Activated T-cell treated with anti-CD3 and anti-CD28 coated beads for 24 hours (primary cell): Measurements from ENCODE around the gene ADAMTS13.
"Not testable (repeated sequence)": the region's sequence is repeated elsewhere in the genome, so short reads cannot be mapped to it uniquely, and the experiment has no call there.

Experiments used
- DNase-seq: peaks from one replicate; pipeline ENCODE4 v3.0.0-alpha.2; 2020; ENCODE audit warnings: low read depth

Gene ADAMTS13

DNA sequence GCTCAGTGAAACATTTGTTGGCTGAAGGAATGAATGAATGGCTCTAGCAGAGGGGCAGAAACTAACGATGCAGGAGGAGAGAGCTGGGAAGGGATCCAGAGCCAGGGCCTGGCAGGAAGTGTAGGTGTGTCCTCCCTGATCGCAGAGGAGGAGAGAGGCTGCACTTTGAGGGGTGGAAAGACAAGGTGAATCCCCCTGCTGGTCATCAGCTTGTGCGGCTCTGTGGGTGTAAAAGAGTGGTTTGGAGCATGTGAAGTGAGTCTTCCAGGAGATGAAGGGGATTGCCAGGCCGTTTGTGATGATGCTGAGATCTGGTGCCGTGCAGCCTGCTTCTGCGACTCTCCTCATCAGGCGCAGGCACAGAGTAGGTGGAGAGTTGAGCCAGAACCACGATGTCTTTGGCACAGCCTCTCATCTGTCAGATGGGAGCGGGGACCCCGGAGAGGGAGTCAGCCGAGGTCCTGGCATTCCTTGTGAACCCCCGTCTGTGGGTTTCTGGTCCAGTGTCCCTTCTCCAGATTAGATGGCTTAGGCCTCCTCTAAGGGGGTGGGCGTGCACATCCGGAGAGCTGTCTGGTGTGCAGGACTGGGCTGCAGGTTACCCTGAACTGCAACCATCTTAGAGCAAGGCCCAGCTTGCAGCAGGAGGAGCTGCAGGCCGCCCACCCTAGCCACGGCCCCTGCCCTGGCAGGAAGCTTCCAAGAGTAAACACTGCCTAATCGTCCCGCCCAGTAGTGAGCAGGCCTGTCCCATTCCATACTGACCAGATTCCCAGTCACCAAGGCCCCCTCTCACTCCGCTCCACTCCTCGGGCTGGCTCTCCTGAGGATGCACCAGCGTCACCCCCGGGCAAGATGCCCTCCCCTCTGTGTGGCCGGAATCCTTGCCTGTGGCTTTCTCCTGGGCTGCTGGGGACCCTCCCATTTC, at the start of gene ADAMTS13:
ADAMTS13 (plus strand) TSS at position 753 of the 928 bp plus-strand sequence; CDS start at position 830, 77 bp downstream.
- DNase-seq = peak; percentile 10

DNA sequence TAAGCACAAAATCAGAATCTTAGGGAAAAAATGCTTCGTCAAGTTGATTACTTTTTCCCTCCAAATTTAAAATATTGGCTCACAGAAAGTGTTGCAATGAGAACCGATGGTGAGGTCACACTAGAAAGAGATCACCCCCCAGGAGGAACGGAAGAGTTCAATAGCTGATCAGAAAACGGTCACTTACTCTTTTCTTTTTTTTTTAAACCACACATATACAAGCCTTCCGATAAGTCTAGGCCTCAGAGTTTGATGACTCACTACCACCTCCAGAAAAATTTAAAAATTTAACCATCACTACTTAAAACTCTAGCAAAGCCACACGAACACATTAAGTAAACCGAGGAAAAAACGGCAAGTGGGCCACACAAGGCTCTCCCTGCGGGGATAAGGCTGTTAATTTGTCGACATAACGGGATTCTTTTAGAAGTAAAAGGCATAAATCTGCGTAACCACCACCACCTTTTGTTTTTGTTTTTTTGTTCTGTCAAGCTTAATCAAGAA, 47.5 kb upstream of the ADAMTS13 start:
- DNase-seq = no peak

GRCh38 chr9:133375116-133375723, 46.9 kb upstream of the ADAMTS13 start:
- no peak for DNase-seq

GRCh38 chr9:133375724-133376654, 46.2 kb upstream of the ADAMTS13 start, which contains the start of the genes STKLD1 and SURF4:
Gene STKLD1, plus strand, starts transcription at chr9:133376366. Its CDS starts 108 bp downstream, at chr9:133376474.
Gene SURF4, minus strand, starts transcription at chr9:133376060. Its CDS starts 91 bp downstream, at chr9:133375969.
- peak; percentile 94 for DNase-seq

- not testable (repeated sequence) for DNase-seq
Measured at GRCh38 chr9:133377280-133377679, 44.9 kb upstream of the ADAMTS13 start.

DNA sequence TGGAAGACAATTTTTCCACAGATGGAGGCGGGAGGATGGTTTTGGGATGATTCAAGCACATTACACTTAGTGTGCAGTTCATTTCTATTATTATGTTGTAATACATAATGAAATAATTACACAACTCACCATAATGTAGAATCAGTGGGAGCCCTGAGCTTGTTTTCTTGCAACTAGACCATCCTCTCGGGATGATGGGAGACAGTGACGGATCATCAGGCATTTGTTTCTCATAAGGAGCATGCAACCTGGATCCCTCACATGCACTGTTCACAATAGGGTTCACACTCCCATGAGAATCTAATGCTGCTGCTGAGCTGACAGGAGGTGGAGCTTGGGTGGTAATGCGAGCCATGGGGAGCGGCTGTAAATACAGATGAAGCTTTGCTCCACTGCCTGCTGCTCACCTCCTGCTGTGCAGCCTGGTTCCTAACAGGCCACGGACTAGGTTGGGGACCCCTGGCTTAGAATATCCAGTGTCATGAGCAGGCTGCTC, 44.4 kb upstream of the ADAMTS13 start:
- no peak for DNase-seq

GRCh38 chr9:133378408-133378962, 43.7 kb upstream of the ADAMTS13 start:
- DNase-seq = no peak

GRCh38 chr9:133379153-133380086, 42.7 kb upstream of the ADAMTS13 start:
- DNase-seq = no peak

- DNase-seq = no peak
Measured at GRCh38 chr9:133380734-133381133, 41.4 kb upstream of the ADAMTS13 start.

- DNase-seq = no peak
Measured at GRCh38 chr9:133382507-133383141, 39.5 kb upstream of the ADAMTS13 start.

GRCh38 chr9:133383438-133383837, 38.7 kb upstream of the ADAMTS13 start:
- no peak for DNase-seq

GRCh38 chr9:133384736-133385321, 37.3 kb upstream of the ADAMTS13 start:
- no peak for DNase-seq

DNA sequence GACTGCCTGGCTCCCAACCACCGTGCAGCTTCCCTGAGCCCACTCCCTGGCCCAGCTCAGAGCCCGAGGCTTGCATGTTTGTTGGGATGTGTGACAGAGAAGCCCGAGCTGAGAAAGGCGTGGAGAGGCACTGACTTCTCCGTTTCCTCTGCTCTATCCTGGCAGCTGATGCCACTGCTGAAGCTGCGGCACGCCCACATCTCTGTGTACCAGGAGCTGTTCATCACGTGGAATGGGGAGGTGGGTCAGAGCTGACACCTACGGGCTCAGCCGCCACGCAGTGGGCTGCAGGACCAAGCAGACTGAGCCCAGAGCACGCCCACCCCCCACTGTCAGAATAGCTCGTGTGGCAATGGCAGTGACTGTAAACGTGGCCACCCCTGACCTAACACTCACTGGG, 36.7 kb upstream of the ADAMTS13 start:
- no peak for DNase-seq

DNA sequence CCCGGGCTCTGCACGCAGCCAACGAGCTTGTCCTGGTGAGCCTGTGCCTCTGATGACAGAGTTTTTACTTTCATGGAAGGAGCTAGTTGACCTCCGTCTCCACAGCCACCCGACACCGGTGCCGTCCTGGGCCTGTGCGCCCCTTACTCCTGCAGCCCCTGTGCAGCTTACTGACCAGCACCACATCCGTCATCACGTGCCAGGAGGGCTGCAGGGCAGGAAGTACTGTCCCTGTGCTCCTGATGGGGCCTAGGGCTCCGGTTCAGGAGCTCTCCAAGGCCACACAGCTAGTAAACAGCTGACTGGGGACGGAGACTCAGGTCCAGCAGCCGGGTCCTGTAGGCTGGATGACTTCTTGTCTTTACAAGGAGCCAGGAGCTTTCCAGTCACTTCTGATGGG, 35.8 kb upstream of the ADAMTS13 start:
- no peak for DNase-seq

- no peak for DNase-seq
Measured at GRCh38 chr9:133387680-133388079, 34.5 kb upstream of the ADAMTS13 start.

DNA sequence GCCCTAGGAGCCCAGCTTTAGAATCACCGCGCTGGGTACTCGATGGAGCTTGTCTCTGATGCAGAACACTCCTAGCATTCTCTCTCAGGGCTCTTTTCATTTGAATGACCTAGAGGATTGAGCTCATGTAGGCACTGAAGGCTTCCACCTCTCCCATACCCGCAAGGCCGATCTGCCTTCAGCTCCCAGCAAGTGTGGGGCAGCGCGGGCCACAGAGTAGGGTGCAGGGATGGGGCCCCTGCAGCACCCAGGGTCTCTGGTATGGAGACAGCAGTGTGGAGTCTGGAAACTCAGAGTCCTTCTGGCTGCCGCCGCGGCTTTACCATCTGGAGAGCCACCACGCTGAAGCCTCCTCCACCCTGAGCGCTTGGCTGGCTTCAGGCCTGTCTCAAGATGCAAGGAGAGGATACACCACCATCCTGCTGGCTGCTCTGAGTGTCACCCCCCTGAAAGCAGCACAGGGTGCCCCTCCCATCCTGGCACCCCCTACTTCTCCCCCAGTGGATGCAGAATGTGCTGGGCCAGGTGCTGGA, 33.1 kb upstream of the ADAMTS13 start:
- DNase-seq = no peak

- DNase-seq = no peak
Measured at GRCh38 chr9:133389562-133389961, 32.6 kb upstream of the ADAMTS13 start.

DNA sequence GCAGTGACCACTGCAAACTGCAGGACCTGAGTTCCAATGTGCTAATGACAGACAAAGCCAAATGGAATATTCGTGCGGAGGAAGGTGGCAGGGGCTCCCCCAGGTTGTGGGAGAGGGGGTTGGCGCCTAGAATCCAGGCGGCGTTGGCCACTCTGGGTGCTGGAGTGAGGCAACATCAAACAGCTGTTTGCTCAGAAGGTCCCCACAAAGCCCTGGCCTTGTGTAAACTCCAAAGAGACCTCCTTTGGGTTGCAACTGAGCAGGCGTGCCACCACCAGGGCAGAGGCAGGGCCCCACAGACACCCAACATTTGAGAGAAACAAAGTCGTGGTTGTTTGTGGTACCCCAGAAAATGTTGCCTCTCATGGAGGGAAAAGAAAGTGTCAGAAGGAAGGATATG, 31.5 kb upstream of the ADAMTS13 start:
- no peak for DNase-seq

DNA sequence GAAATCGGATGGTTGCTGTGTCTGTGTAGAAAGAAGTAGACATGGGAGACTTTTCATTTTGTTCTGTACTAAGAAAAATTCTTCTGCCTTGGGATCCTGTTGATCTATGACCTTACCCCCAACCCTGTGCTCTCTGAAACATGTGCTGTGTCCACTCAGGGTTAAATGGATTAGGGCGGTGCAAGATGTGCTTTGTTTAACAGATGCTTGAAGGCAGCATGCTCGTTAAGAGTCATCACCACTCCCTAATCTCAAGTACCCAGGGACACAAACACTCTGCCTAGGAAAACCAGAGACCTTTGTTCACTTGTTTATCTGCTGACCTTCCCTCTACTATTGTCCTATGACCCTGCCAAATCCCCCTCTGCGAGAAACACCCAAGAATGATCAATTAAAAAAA, 30.7 kb upstream of the ADAMTS13 start:
- DNase-seq = not testable (repeated sequence)
